GM12878 (cell line): ENCODE data around the gene NIN. TPM values are rescaled to one million over a fixed set of nuclear protein-coding genes. Genes with fewer than 3 reads are reported as not detected.
A peak's percentile ranks its signal among the peaks of the same experiment; 100 is the strongest.

Experiments
- CHD2 ChIP-seq: IDR thresholded peaks from 2 replicates; pipeline ENCODE4 v1.6.1; 2011; ENCODE audit warnings: low read depth, low read length, improper control_type of control experiment, borderline replicate concordance
- EGR1 ChIP-seq, 2 experiments: IDR thresholded peaks; 1 replicate in 1 of 2; 2 replicates in 1 of 2; pipeline ENCODE4 v1.6.1; 2011 to 2012; ENCODE audit warnings: low read depth in 2 of 2, low read length in 2 of 2, borderline replicate concordance in 1 of 2, mild to moderate bottlenecking in 1 of 2, moderate library complexity in 1 of 2
- EZH2 ChIP-seq: IDR thresholded peaks from 2 replicates; pipeline ENCODE4 v1.6.1; 2012; ENCODE audit warnings: low read depth, mild to moderate bottlenecking, control low read depth, inconsistent platforms, low read length, borderline replicate concordance; ENCODE audit not compliant: control insufficient read depth
- KAT2A ChIP-seq: conservative IDR thresholded peaks from 2 replicates; pipeline ENCODE4 v1.6.1; 2011; ENCODE audit warnings: low read depth, low read length; ENCODE audit not compliant: control insufficient read depth
- KDM1A ChIP-seq: fragments of 200-600 bp; sonication (generic); IDR thresholded peaks from 2 replicates; pipeline ENCODE4 v1.6.1; 2016; ENCODE audit warnings: borderline replicate concordance
- NFXL1 ChIP-seq: fragments of 450-650 bp; IDR thresholded peaks from 2 replicates; pipeline ENCODE4 v1.6.1; 2017; ENCODE audit warnings: antibody characterized with exemption, mild to moderate bottlenecking, borderline replicate concordance
- NFYA ChIP-seq: IDR thresholded peaks from 2 replicates; pipeline ENCODE4 v1.6.1; 2011; ENCODE audit warnings: low read depth, mild to moderate bottlenecking, low read length, improper control_type of control experiment, borderline replicate concordance
- NR2C1 ChIP-seq: fragments of 450-650 bp; IDR thresholded peaks from 2 replicates; pipeline ENCODE4 v1.6.1; 2017; ENCODE audit warnings: antibody characterized with exemption, mild to moderate bottlenecking, moderate library complexity
- NR2F1 ChIP-seq: fragments of 450-650 bp; conservative IDR thresholded peaks from 2 replicates; pipeline ENCODE4 v1.6.1; 2017; ENCODE audit warnings: mild to moderate bottlenecking
- NRF1 ChIP-seq: conservative IDR thresholded peaks from 2 replicates; pipeline ENCODE4 v1.6.1; 2011; ENCODE audit warnings: mild to moderate bottlenecking, low read depth, low read length, improper control_type of control experiment
- PAX5 ChIP-seq: IDR thresholded peaks from 2 replicates; pipeline ENCODE4 v1.6.1; 2011; ENCODE audit warnings: low read depth, low read length, borderline replicate concordance
- POLR2AphosphoS5 ChIP-seq: IDR thresholded peaks from 2 replicates; pipeline ENCODE4 v1.6.1; 2011; ENCODE audit warnings: mild to moderate bottlenecking, low read length, inconsistent platforms
- SIX5 ChIP-seq: IDR thresholded peaks from 2 replicates; pipeline ENCODE4 v1.6.1; 2011; ENCODE audit warnings: mild to moderate bottlenecking, low read depth, low read length, moderate library complexity; ENCODE audit not compliant: severe bottlenecking
- SREBF1 ChIP-seq: IDR thresholded peaks from 2 replicates; pipeline ENCODE4 v1.6.1; 2012; ENCODE audit warnings: mild to moderate bottlenecking, low read length
- SUZ12 ChIP-seq: fragments of 200-600 bp; sonication (generic); IDR thresholded peaks from one replicate; pipeline ENCODE4 v1.6.1; 2018; ENCODE audit warnings: antibody characterized with exemption, mild to moderate bottlenecking; ENCODE audit not compliant: unreplicated experiment
- TBL1XR1 ChIP-seq: IDR thresholded peaks from 2 replicates; pipeline ENCODE4 v1.6.1; 2012; ENCODE audit warnings: low read depth, low read length, improper control_type of control experiment
- TCF12 ChIP-seq: IDR thresholded peaks from 2 replicates; pipeline ENCODE4 v1.6.1; 2011; ENCODE audit warnings: low read depth, mild to moderate bottlenecking, low read length
- polyA plus RNA-seq, 11 experiments: library from polyadenylated mRNA; depleted of rRNA in 4 of 11; unstranded in 6 of 11; stranded (reverse) in 5 of 11; fragments of >200 nt; fragmentation: Nextera tagmentation in 4 of 11; fragmentation: Illumina TruSeq in 1 of 11; extraction: Ambion mirVana in 4 of 11; extraction: Trizol in 1 of 11; gene quantifications; 1 replicate in 1 of 11; 2 replicates in 10 of 11; pipeline versions ENCODE4 v1.2.1 to v1.2.3, GENCODE V29; 2011 to 2016; ENCODE audit warnings: inconsistent platforms in 2 of 11, missing spikeins in 2 of 11, low read depth in 1 of 11
- total RNA-seq, 4 experiments: library from RNA; depleted of rRNA in 3 of 4; stranded (reverse); fragments of >200 nt in 3 of 4; fragmentation: Illumina TruSeq in 1 of 4; extraction: Trizol in 1 of 4; gene quantifications; 2 replicates each; pipeline versions ENCODE4 v1.2.1 to v1.2.3, GENCODE V29; 2013 to 2021
- TF ChIP-seq, protein P1 (sequence below): fragments of 450-650 bp; IDR thresholded peaks from 2 replicates; pipeline ENCODE4 v1.6.1; 2016; ENCODE audit warnings: mild to moderate bottlenecking, moderate library complexity, borderline replicate concordance
- TF ChIP-seq, protein P2 (sequence below): IDR thresholded peaks from 2 replicates; pipeline ENCODE4 v1.6.1; 2011; ENCODE audit warnings: borderline replicate concordance, low read depth, mild to moderate bottlenecking, moderate library complexity, low read length; ENCODE audit not compliant: insufficient read depth, poor library complexity, severe bottlenecking
- TF ChIP-seq, protein P3 (sequence below): fragments of 450-650 bp; IDR thresholded peaks from 2 replicates; pipeline ENCODE4 v1.6.1; 2017; ENCODE audit warnings: mild to moderate bottlenecking, moderate library complexity

The NIN gene
- total and polyA plus RNA-seq, 10 of the 15 experiments (the other 5 are each of a cell fraction or from before 2014, with no cell fraction given) = 16.2 to 135 (median 70.3) TPM

DNA sequence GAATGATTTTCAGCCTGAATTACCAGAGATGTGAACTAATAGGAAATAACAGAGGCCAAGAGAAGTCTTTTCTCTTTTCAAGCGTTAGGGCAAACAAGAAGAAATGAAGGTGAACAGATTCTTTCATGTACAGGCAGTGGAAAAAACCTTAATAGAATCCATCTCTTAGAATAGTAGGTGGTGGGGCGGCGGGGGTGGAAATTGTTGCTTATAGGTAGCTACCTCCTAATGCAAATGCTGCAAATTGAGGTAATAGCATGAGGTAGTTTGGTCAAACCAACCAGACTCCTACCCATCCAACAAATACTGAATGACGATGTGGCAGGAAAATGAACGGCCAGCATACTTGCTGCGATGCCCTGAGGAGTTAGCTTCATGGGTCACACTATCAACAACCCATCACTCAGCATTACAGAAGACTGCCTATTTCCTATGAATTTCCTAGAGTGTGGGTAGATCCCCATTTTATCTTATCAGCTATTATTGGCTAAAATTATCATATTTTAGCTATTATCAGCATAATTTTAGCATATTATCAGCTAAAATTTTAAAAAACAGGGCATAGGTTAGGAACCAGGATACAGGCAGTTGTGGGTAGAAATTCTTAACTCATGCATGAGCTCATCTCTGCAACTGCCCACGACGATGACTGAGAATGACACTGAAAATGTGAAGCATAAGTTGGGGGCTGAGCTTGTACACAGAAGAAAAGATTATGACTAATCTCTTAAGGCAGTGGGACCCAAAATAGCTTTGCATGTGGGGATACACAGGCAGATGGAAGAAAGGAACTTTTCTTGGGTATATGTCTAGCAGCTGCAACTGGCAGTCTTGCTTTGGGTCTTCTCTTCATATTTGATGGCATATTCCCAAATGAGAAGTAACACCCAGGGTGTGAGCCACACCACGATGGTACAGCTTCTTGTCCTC lies 68.7 kb downstream of the NIN start (continued):
- TF ChIP-seq, protein P1, sequence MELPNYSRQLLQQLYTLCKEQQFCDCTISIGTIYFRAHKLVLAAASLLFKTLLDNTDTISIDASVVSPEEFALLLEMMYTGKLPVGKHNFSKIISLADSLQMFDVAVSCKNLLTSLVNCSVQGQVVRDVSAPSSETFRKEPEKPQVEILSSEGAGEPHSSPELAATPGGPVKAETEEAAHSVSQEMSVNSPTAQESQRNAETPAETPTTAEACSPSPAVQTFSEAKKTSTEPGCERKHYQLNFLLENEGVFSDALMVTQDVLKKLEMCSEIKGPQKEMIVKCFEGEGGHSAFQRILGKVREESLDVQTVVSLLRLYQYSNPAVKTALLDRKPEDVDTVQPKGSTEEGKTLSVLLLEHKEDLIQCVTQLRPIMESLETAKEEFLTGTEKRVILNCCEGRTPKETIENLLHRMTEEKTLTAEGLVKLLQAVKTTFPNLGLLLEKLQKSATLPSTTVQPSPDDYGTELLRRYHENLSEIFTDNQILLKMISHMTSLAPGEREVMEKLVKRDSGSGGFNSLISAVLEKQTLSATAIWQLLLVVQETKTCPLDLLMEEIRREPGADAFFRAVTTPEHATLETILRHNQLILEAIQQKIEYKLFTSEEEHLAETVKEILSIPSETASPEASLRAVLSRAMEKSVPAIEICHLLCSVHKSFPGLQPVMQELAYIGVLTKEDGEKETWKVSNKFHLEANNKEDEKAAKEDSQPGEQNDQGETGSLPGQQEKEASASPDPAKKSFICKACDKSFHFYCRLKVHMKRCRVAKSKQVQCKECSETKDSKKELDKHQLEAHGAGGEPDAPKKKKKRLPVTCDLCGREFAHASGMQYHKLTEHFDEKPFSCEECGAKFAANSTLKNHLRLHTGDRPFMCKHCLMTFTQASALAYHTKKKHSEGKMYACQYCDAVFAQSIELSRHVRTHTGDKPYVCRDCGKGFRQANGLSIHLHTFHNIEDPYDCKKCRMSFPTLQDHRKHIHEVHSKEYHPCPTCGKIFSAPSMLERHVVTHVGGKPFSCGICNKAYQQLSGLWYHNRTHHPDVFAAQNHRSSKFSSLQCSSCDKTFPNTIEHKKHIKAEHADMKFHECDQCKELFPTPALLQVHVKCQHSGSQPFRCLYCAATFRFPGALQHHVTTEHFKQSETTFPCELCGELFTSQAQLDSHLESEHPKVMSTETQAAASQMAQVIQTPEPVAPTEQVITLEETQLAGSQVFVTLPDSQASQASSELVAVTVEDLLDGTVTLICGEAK = no peak
- TF ChIP-seq, protein P2, sequence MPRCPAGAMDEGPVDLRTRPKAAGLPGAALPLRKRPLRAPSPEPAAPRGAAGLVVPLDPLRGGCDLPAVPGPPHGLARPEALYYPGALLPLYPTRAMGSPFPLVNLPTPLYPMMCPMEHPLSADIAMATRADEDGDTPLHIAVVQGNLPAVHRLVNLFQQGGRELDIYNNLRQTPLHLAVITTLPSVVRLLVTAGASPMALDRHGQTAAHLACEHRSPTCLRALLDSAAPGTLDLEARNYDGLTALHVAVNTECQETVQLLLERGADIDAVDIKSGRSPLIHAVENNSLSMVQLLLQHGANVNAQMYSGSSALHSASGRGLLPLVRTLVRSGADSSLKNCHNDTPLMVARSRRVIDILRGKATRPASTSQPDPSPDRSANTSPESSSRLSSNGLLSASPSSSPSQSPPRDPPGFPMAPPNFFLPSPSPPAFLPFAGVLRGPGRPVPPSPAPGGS = peak; percentile 66
- TF ChIP-seq NR2F1 (no peak), EZH2 (no peak), SIX5 (no peak), SUZ12 (no peak), TBL1XR1 (no peak), SREBF1 (no peak), NFXL1 (no peak), NRF1 (no peak), EGR1 (IDR thresholded peaks at IDR 0.05; ENCODE audit: borderline replicate concordance in 1 of 2, low read depth in 2 of 2, low read length in 2 of 2) (no peak), TCF12 (peak; percentile 59; the same call in 1 of the 2 replicates), NR2C1 (no peak), CHD2 (no peak), POLR2AphosphoS5 (0 out of 2 replicates have a peak, but pooled peaks have one; percentile 17), PAX5 (peak; percentile 49; the same call in 1 of the 2 replicates), KAT2A (no peak), KDM1A (no peak), NFYA (no peak)
- TF ChIP-seq, protein P3, sequence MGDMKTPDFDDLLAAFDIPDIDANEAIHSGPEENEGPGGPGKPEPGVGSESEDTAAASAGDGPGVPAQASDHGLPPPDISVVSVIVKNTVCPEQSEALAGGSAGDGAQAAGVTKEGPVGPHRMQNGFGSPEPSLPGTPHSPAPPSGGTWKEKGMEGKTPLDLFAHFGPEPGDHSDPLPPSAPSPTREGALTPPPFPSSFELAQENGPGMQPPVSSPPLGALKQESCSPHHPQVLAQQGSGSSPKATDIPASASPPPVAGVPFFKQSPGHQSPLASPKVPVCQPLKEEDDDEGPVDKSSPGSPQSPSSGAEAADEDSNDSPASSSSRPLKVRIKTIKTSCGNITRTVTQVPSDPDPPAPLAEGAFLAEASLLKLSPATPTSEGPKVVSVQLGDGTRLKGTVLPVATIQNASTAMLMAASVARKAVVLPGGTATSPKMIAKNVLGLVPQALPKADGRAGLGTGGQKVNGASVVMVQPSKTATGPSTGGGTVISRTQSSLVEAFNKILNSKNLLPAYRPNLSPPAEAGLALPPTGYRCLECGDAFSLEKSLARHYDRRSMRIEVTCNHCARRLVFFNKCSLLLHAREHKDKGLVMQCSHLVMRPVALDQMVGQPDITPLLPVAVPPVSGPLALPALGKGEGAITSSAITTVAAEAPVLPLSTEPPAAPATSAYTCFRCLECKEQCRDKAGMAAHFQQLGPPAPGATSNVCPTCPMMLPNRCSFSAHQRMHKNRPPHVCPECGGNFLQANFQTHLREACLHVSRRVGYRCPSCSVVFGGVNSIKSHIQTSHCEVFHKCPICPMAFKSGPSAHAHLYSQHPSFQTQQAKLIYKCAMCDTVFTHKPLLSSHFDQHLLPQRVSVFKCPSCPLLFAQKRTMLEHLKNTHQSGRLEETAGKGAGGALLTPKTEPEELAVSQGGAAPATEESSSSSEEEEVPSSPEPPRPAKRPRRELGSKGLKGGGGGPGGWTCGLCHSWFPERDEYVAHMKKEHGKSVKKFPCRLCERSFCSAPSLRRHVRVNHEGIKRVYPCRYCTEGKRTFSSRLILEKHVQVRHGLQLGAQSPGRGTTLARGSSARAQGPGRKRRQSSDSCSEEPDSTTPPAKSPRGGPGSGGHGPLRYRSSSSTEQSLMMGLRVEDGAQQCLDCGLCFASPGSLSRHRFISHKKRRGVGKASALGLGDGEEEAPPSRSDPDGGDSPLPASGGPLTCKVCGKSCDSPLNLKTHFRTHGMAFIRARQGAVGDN = no peak
